RWPE2 (cell line): ENCODE results near the gene HUNK.
A peak's percentile ranks its signal among the peaks of the same experiment; 100 is the strongest.

Source experiments
- ATAC-seq: fragments of 200-7000 bp; cut with Tn5 transposase; 3 replicates; pipeline ENCODE4 v1.9.1; 2021; ENCODE audit warnings: low read depth
- DNase-seq: peaks from one replicate; pipeline ENCODE4 v3.0.0-alpha.2; 2020; ENCODE audit warnings: low spot score
- H3K27ac ChIP-seq: fragments of 450-650 bp; 2 replicates; pipeline ENCODE4 v1.5.1; 2017; ENCODE audit warnings: mild to moderate bottlenecking; ENCODE audit not compliant: poor library complexity, severe bottlenecking
- H3K27me3 ChIP-seq: fragments of 250-450 bp; sonication (Bioruptor Pico); 2 replicates; pipeline ENCODE4 v1.5.1; 2021; ENCODE audit warnings: mild to moderate bottlenecking, moderate library complexity; ENCODE audit not compliant: insufficient read depth, poor library complexity, severe bottlenecking
- H3K36me3 ChIP-seq: fragments of 250-450 bp; sonication (Bioruptor Pico); 2 replicates; pipeline ENCODE4 v1.5.1; 2020; ENCODE audit warnings: low read depth, mild to moderate bottlenecking, moderate library complexity
- H3K4me1 ChIP-seq: fragments of 250-450 bp; sonication (Bioruptor Pico); 2 replicates; pipeline ENCODE4 v1.5.1; 2021; ENCODE audit warnings: mild to moderate bottlenecking, moderate library complexity; ENCODE audit not compliant: insufficient read depth, poor library complexity, severe bottlenecking
- H3K4me3 ChIP-seq: fragments of 250-450 bp; sonication (Bioruptor Pico); 2 replicates; pipeline ENCODE4 v1.5.1; 2021; ENCODE audit warnings: mild to moderate bottlenecking, moderate library complexity; ENCODE audit not compliant: severe bottlenecking
- H3K9me3 ChIP-seq: fragments of 250-450 bp; sonication (Bioruptor Pico); 2 replicates; pipeline ENCODE4 v1.5.1; 2021; ENCODE audit warnings: mild to moderate bottlenecking, moderate library complexity; ENCODE audit not compliant: severe bottlenecking
- TF ChIP-seq, protein P1 (sequence below): fragments of 450-650 bp; IDR thresholded peaks from one replicate; pipeline ENCODE4 v1.5.1; 2017; ENCODE audit warnings: mild to moderate bottlenecking, moderate library complexity; ENCODE audit not compliant: poor library complexity, severe bottlenecking

HUNK gene

GRCh38 chr21:31909153-31910073 lies 36.6 kb downstream of the HUNK start:
- Histone ChIP-seq H3K36me3 (no peaks in the 10 kb centered on the region), H3K27ac (no peak overlapping the region), H3K4me1 (no peaks in the 10 kb centered on the region), H3K4me3 (no peak overlapping the region), H3K27me3 (peaks cover 8% of the 10 kb centered on the region), H3K9me3 (no peaks in the 10 kb centered on the region)
- TF ChIP-seq, protein P1, sequence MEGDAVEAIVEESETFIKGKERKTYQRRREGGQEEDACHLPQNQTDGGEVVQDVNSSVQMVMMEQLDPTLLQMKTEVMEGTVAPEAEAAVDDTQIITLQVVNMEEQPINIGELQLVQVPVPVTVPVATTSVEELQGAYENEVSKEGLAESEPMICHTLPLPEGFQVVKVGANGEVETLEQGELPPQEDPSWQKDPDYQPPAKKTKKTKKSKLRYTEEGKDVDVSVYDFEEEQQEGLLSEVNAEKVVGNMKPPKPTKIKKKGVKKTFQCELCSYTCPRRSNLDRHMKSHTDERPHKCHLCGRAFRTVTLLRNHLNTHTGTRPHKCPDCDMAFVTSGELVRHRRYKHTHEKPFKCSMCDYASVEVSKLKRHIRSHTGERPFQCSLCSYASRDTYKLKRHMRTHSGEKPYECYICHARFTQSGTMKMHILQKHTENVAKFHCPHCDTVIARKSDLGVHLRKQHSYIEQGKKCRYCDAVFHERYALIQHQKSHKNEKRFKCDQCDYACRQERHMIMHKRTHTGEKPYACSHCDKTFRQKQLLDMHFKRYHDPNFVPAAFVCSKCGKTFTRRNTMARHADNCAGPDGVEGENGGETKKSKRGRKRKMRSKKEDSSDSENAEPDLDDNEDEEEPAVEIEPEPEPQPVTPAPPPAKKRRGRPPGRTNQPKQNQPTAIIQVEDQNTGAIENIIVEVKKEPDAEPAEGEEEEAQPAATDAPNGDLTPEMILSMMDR = no peak
- ATAC-seq (no peak), DNase-seq (no peak)

DNA sequence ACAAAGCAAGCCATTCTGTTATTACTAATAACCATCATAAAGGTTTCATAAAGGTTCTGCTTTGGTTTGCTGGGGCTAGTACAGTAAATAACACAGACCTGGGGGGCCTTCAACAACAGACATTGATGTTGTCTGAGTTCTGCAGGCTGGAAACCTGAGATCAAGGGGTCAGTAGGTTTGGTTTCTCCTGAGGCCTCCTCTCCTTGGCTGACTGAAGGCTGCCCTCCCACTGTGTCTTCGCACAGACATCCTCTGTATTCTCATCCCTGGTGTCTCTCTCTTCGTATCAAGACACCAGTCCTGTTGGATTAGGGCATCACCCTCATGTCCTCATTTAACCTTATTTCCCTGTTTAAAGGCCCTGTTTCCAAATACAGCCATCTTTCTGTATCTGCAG lies 37.3 kb downstream of the HUNK start:
- no peak overlapping the region for H3K4me3 ChIP-seq
- DNase-seq (no peak), ATAC-seq (no peak)
- no peaks in the 10 kb centered on the region for H3K4me1 ChIP-seq
- H3K36me3 ChIP-seq = no peaks in the 10 kb centered on the region
- TF ChIP-seq, protein P1 = no peak
- H3K27ac ChIP-seq = no peak overlapping the region
- H3K9me3 ChIP-seq = no peaks in the 10 kb centered on the region
- peaks cover 8% of the 10 kb centered on the region for H3K27me3 ChIP-seq

GRCh38 chr21:31911138-31911907 lies 38.5 kb downstream of the HUNK start:
- no peaks in the 10 kb centered on the region for H3K4me1 ChIP-seq
- H3K27me3 ChIP-seq = peaks cover 8% of the 10 kb centered on the region
- no peak for DNase-seq

GRCh38 chr21:31912501-31912900 lies 39.7 kb downstream of the HUNK start:
- H3K4me1 ChIP-seq = no peaks in the 10 kb centered on the region
- ATAC-seq (no peak), DNase-seq (no peak)
- no peaks in the 10 kb centered on the region for H3K36me3 ChIP-seq
- no peaks in the 10 kb centered on the region for H3K9me3 ChIP-seq
- TF ChIP-seq, protein P1 = no peak
- H3K4me3 ChIP-seq = no peak overlapping the region
- peaks cover 8% of the 10 kb centered on the region for H3K27me3 ChIP-seq
- H3K27ac ChIP-seq = no peak overlapping the region

More at GRCh38 chr21:31911138-31911907, 38.5 kb downstream of the HUNK start:
- TF ChIP-seq, protein P1 = no peak
- H3K36me3 ChIP-seq = no peaks in the 10 kb centered on the region
- H3K4me3 ChIP-seq = no peak overlapping the region
- H3K27ac ChIP-seq = no peak overlapping the region
- ATAC-seq = peak; percentile 76; the same call in 2 of the 3 replicates
- no peaks in the 10 kb centered on the region for H3K9me3 ChIP-seq
